HL-60 (cell line): Measurements from ENCODE around the gene ZFP1.

Experiments used
- CTCF ChIP-seq: IDR thresholded peaks from one replicate; pipeline ENCODE4 v1.5.1; 2011; ENCODE audit warnings: low read length, control low read depth, inconsistent platforms; ENCODE audit not compliant: insufficient read depth
- POLR2AphosphoS5 ChIP-seq: IDR thresholded peaks from 2 replicates; pipeline ENCODE4 v1.6.1; 2012; ENCODE audit warnings: low read depth
- SPI1 ChIP-seq: IDR thresholded peaks from 2 replicates; pipeline ENCODE4 v1.6.1; 2012; ENCODE audit warnings: low read depth, mild to moderate bottlenecking, borderline replicate concordance

- peak; percentile 94 for TF ChIP-seq POLR2AphosphoS5
- TF ChIP-seq CTCF, result no peak
- TF ChIP-seq SPI1, result no peak
Observed at GRCh38 chr16:75108792-75109731, 39.3 kb upstream of the ZFP1 start.
